HepG2 (cell line): ENCODE measurements around the gene FANCM. TPM values are rescaled to one million over a fixed set of nuclear protein-coding genes. Genes with fewer than 3 reads are reported as not detected.
A peak's percentile ranks its signal among the peaks of the same experiment; 100 is the strongest.

Source experiments
- AGO2 ChIP-seq: fragments of 200-400 bp; formaldehyde crosslinking; optimal IDR thresholded peaks from 2 replicates; pipeline ENCODE3; 2017; ENCODE audit warnings: mild to moderate bottlenecking, low read depth, low read length, moderate library complexity
- CCAR2 ChIP-seq: fragments of 200-400 bp; formaldehyde crosslinking; optimal IDR thresholded peaks from 2 replicates; pipeline ENCODE3; 2018; ENCODE audit warnings: low read depth, mild to moderate bottlenecking, low read length, moderate library complexity
- CEBPB ChIP-seq: IDR thresholded peaks from 2 replicates; pipeline ENCODE4 v1.6.1; 2011; ENCODE audit warnings: low read depth, low read length, improper control_type of control experiment, borderline replicate concordance
- DMAP1 ChIP-seq: IDR thresholded peaks from 2 replicates; pipeline ENCODE4 v1.6.1; 2016
- E2F1 ChIP-seq: sonication (generic); formaldehyde crosslinking; IDR thresholded peaks from 2 replicates; pipeline ENCODE4 v1.5.0; 2020; ENCODE audit warnings: missing genetic modification reagents
- ELF1 ChIP-seq: sonication (generic); formaldehyde crosslinking; IDR thresholded peaks from 2 replicates; pipeline ENCODE4 v1.4.0; 2020; ENCODE audit warnings: missing genetic modification reagents
- GATAD2A ChIP-seq: IDR thresholded peaks from 2 replicates; pipeline ENCODE4 v1.6.1; 2016
- GTF2F1 ChIP-seq: fragments of 150-350 bp; IDR thresholded peaks from 2 replicates; pipeline ENCODE4 v1.6.1; 2014; ENCODE audit warnings: low read length
- HOXD1 ChIP-seq: sonication (generic); formaldehyde crosslinking; IDR thresholded peaks from 2 replicates; pipeline ENCODE4 v1.5.0; 2020; ENCODE audit warnings: missing genetic modification reagents
- JDP2 ChIP-seq: sonication (generic); formaldehyde crosslinking; IDR thresholded peaks from 2 replicates; pipeline ENCODE4 v1.8.1; 2022; ENCODE audit warnings: missing genetic modification reagents, borderline replicate concordance
- KAT7 ChIP-seq: IDR thresholded peaks from 2 replicates; pipeline ENCODE4 v1.6.1; 2018; ENCODE audit warnings: borderline replicate concordance, missing compliant biosample characterization
- MYC ChIP-seq: sonication (generic); formaldehyde crosslinking; IDR thresholded peaks from 2 replicates; pipeline ENCODE4 v1.9.0; 2021; ENCODE audit warnings: missing genetic modification reagents, borderline replicate concordance
- NR2F6 ChIP-seq, 2 experiments: IDR thresholded peaks; 2 replicates each; pipeline ENCODE4 v1.6.1; 2016; ENCODE audit warnings: antibody characterized with exemption in 1 of 2, mild to moderate bottlenecking in 1 of 2
- RAD21 ChIP-seq: fragments of 450-650 bp; formaldehyde crosslinking; IDR thresholded peaks from 2 replicates; pipeline ENCODE4 v1.5.0; 2020; ENCODE audit warnings: mild to moderate bottlenecking
- SRSF9 ChIP-seq: fragments of 200-400 bp; formaldehyde crosslinking; IDR thresholded peaks from 2 replicates; pipeline ENCODE4 v1.6.1; 2018; ENCODE audit warnings: borderline replicate concordance, mild to moderate bottlenecking, low read depth, low read length; ENCODE audit not compliant: insufficient read depth, poor library complexity, severe bottlenecking
- TEF ChIP-seq: sonication (generic); formaldehyde crosslinking; IDR thresholded peaks from 2 replicates; pipeline ENCODE4 v1.5.0; 2020; ENCODE audit warnings: missing genetic modification reagents
- TGIF2 ChIP-seq: IDR thresholded peaks from 2 replicates; pipeline ENCODE4 v1.6.1; 2016; ENCODE audit warnings: control low read depth, missing compliant biosample characterization
- XBP1 ChIP-seq: sonication (generic); formaldehyde crosslinking; IDR thresholded peaks from 2 replicates; pipeline ENCODE4 v1.5.0; 2020; ENCODE audit warnings: missing genetic modification reagents
- ZFP62 ChIP-seq: sonication (generic); formaldehyde crosslinking; IDR thresholded peaks from 2 replicates; pipeline ENCODE4 v1.4.0; 2020; ENCODE audit warnings: missing genetic modification reagents
- ZIK1 ChIP-seq: sonication (generic); formaldehyde crosslinking; IDR thresholded peaks from 2 replicates; pipeline ENCODE4 v1.5.0; 2020; ENCODE audit warnings: mild to moderate bottlenecking, low read depth, missing genetic modification reagents, borderline replicate concordance
- ZNF256 ChIP-seq: sonication (generic); formaldehyde crosslinking; conservative IDR thresholded peaks from 2 replicates; pipeline ENCODE4 v1.4.0; 2020; ENCODE audit warnings: missing genetic modification reagents
- ZNF3 ChIP-seq: IDR thresholded peaks from 2 replicates; pipeline ENCODE4 v1.7.0; 2017; ENCODE audit warnings: inconsistent platforms
- ZNF703 ChIP-seq: sonication (generic); formaldehyde crosslinking; IDR thresholded peaks from 2 replicates; pipeline ENCODE4 v1.5.1; 2020; ENCODE audit warnings: missing genetic modification reagents, mild to moderate bottlenecking, moderate library complexity, borderline replicate concordance
- ZSCAN30 ChIP-seq: sonication (generic); formaldehyde crosslinking; IDR thresholded peaks from 2 replicates; pipeline ENCODE4 v1.5.0; 2020; ENCODE audit warnings: mild to moderate bottlenecking, missing genetic modification reagents
- polyA plus RNA-seq, 8 experiments: library from polyadenylated mRNA; depleted of rRNA in 3 of 8; stranded (reverse) in 7 of 8; unstranded in 1 of 8; fragments of >200 nt; fragmentation: Illumina TruSeq in 4 of 8; extraction: Trizol in 4 of 8; gene quantifications; 2 replicates each; pipeline versions ENCODE4 v1.2.1 to v1.2.3, GENCODE V29; 2011 to 2016; ENCODE audit warnings: low read depth in 4 of 8, missing spikeins in 1 of 8, mixed read lengths in 1 of 8; ENCODE audit not compliant: insufficient read depth in 1 of 8
- total RNA-seq, 5 experiments: library from RNA; depleted of rRNA; stranded (reverse); fragments of >200 nt; fragmentation: Illumina TruSeq; extraction: Trizol; gene quantifications; 2 replicates each; pipeline ENCODE4 v1.2.3, GENCODE V29; 2016; ENCODE audit warnings: low read depth in 1 of 5
- TF ChIP-seq, protein P1 (sequence below): sonication (generic); formaldehyde crosslinking; IDR thresholded peaks from 2 replicates; pipeline ENCODE4 v1.5.1; 2020; ENCODE audit warnings: missing genetic modification reagents, mild to moderate bottlenecking, borderline replicate concordance
- TF ChIP-seq, protein P2 (sequence below): sonication (generic); formaldehyde crosslinking; IDR thresholded peaks from 2 replicates; pipeline ENCODE4 v1.8.0; 2022; ENCODE audit warnings: low read depth, missing genetic modification reagents

Gene FANCM
- total and polyA plus RNA-seq, 2 of the 13 experiments (the other 11 are each of a cell fraction or from before 2014, with no cell fraction given) = 2.6 to 10.4 TPM

GRCh38 chr14:45134051-45134958 is 1.4 kb upstream of the FANCM start, which contains the start of gene FKBP3 (continued):
- peak; percentile 74; the same call in 1 of the 2 replicates for TF ChIP-seq MYC (CRISPR knock-in tag)
- TF ChIP-seq GATAD2A = no peak; the same call in 1 of the 2 replicates
- TF ChIP-seq, protein P1, sequence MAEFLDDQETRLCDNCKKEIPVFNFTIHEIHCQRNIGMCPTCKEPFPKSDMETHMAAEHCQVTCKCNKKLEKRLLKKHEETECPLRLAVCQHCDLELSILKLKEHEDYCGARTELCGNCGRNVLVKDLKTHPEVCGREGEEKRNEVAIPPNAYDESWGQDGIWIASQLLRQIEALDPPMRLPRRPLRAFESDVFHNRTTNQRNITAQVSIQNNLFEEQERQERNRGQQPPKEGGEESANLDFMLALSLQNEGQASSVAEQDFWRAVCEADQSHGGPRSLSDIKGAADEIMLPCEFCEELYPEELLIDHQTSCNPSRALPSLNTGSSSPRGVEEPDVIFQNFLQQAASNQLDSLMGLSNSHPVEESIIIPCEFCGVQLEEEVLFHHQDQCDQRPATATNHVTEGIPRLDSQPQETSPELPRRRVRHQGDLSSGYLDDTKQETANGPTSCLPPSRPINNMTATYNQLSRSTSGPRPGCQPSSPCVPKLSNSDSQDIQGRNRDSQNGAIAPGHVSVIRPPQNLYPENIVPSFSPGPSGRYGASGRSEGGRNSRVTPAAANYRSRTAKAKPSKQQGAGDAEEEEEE = 0 out of 2 replicates have a peak, but pooled peaks have one; percentile 86
- no peak for TF ChIP-seq XBP1 (CRISPR knock-in tag)
- peak; percentile 56 for TF ChIP-seq AGO2
- no peak for TF ChIP-seq ZSCAN30 (CRISPR knock-in tag)
- TF ChIP-seq E2F1 (CRISPR knock-in tag) = peak; percentile 44
- no peak for TF ChIP-seq ZFP62 (CRISPR knock-in tag)
- no peak for TF ChIP-seq ZNF256 (CRISPR knock-in tag)
- 0 out of 2 replicates have a peak, but pooled peaks have one; percentile 10 for TF ChIP-seq GTF2F1
- TF ChIP-seq KAT7 (CRISPR knock-in tag) = peak; percentile 89; the same call in 1 of the 2 replicates
- TF ChIP-seq TGIF2 (CRISPR knock-in tag) = no peak; the same call in 1 of the 2 replicates
- TF ChIP-seq ZNF3 = peak; percentile 96
- peak; percentile 64 for TF ChIP-seq NR2F6 (IDR thresholded peaks at IDR 0.05)
- TF ChIP-seq NR2F6 (CRISPR knock-in tag; IDR thresholded peaks at IDR 0.05) = peak; percentile 29; the same call in 1 of the 2 replicates
- peak; percentile 15; the same call in 1 of the 2 replicates for TF ChIP-seq ELF1 (CRISPR knock-in tag)
- no peak for TF ChIP-seq TEF (CRISPR knock-in tag)
- no peak for TF ChIP-seq ZNF703
- TF ChIP-seq JDP2 (CRISPR knock-in tag) = no peak; the same call in 1 of the 2 replicates
- peak; percentile 34; the same call in 1 of the 2 replicates for TF ChIP-seq ZIK1 (CRISPR knock-in tag)
- no peak for TF ChIP-seq CCAR2
- no peak for TF ChIP-seq SRSF9
- TF ChIP-seq DMAP1 (CRISPR knock-in tag) = no peak; the same call in none of the 2 replicates
- TF ChIP-seq CEBPB = no peak
- no peak for TF ChIP-seq HOXD1
- TF ChIP-seq RAD21 (CRISPR knock-in tag) = 0 out of 2 replicates have a peak, but pooled peaks have one; percentile 22
- TF ChIP-seq, protein P2, sequence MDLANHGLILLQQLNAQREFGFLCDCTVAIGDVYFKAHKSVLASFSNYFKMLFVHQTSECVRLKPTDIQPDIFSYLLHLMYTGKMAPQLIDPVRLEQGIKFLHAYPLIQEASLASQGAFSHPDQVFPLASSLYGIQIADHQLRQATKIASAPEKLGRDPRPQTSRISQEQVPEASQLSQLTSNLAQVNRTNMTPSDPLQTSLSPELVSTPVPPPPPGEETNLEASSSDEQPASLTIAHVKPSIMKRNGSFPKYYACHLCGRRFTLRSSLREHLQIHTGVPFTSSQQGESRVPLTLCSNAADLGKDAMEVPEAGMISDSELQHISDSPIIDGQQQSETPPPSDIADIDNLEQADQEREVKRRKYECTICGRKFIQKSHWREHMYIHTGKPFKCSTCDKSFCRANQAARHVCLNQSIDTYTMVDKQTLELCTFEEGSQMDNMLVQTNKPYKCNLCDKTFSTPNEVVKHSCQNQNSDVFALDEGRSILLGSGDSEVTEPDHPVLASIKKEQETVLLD (CRISPR knock-in tag) = no peak
